Common myeloid progenitor, CD34-positive (primary cell): Measurements from ENCODE around the gene SGTB.

Experiments used
- CTCF ChIA-PET: fragments of 350-600 bp; sonication (Branson Sonifier 250); formaldehyde crosslinking; loops from one replicate; lab custom pipeline; 2021; ENCODE audit warnings: antibody characterized with exemption; lab: Charles Lee
- POLR2A ChIA-PET: fragments of 350-600 bp; sonication (Branson Sonifier 250); formaldehyde crosslinking; loops from one replicate; lab custom pipeline; 2021; ENCODE audit warnings: antibody characterized with exemption; lab: Charles Lee
- DNase-seq, 3 donors: peaks; one replicate each; pipeline versions ENCODE4 v3.0.0 to v3.0.0-alpha.2; 2013
- H3K27ac ChIP-seq, 2 experiments: 1 replicate in 1 of 2; 2 replicates in 1 of 2; pipeline ENCODE4 v1.7.0; 2013; ENCODE audit warnings: inconsistent platforms in 2 of 2, low read length in 2 of 2, mild to moderate bottlenecking in 2 of 2, low read depth in 1 of 2, moderate library complexity in 1 of 2; ENCODE audit not compliant: severe bottlenecking in 2 of 2, insufficient read depth in 1 of 2, poor library complexity in 1 of 2
- H3K27me3 ChIP-seq, 5 experiments: replicated peaks in 2 of 5; 1 replicate in 3 of 5; 2 replicates in 2 of 5; pipeline versions ENCODE4 v1.6.1 to v1.7.0; 2013; ENCODE audit warnings: low read length in 4 of 5, mild to moderate bottlenecking in 2 of 5, moderate library complexity in 2 of 5, inconsistent platforms in 1 of 5; ENCODE audit not compliant: insufficient read depth in 5 of 5, control insufficient read depth in 4 of 5
- H3K36me3 ChIP-seq, 4 experiments: 1 replicate in 2 of 4; 2 replicates in 2 of 4; pipeline versions ENCODE4 v1.6.1 to v1.7.0; 2013; ENCODE audit warnings: low read length in 3 of 4, control low read depth in 1 of 4, mild to moderate bottlenecking in 1 of 4; ENCODE audit not compliant: control insufficient read depth in 4 of 4, insufficient read depth in 4 of 4
- H3K4me1 ChIP-seq, 4 experiments: 1 replicate in 3 of 4; 2 replicates in 1 of 4; pipeline versions ENCODE4 v1.6.1 to v1.7.1; 2013; ENCODE audit warnings: low read length in 3 of 4, mild to moderate bottlenecking in 3 of 4, control low read depth in 1 of 4, inconsistent platforms in 1 of 4, moderate library complexity in 1 of 4; ENCODE audit not compliant: control insufficient read depth in 4 of 4, insufficient read depth in 4 of 4; ENCODE audit errors: control extremely low read depth in 1 of 4
- H3K4me3 ChIP-seq, 7 experiments: 1 replicate in 4 of 7; 2 replicates in 3 of 7; pipeline versions ENCODE4 v1.5.1 to v1.7.0; 2013; ENCODE audit warnings: mild to moderate bottlenecking in 7 of 7, low read length in 6 of 7, moderate library complexity in 6 of 7, inconsistent platforms in 2 of 7, low read depth in 2 of 7, control low read depth in 1 of 7; ENCODE audit not compliant: insufficient read depth in 4 of 7, control insufficient read depth in 1 of 7; ENCODE audit errors: extremely low read depth in 1 of 7
- H3K9me3 ChIP-seq, 5 experiments: 1 replicate in 4 of 5; 2 replicates in 1 of 5; pipeline versions ENCODE4 v1.6.1 to v1.7.1; 2013; ENCODE audit warnings: low read length in 4 of 5, mild to moderate bottlenecking in 2 of 5, inconsistent platforms in 1 of 5, low read depth in 1 of 5, moderate library complexity in 1 of 5; ENCODE audit not compliant: control insufficient read depth in 4 of 5, insufficient read depth in 2 of 5; ENCODE audit errors: control extremely low read depth in 1 of 5
- WGBS: methylation state at CpG from one replicate; pipeline ENCODE4 v1.1.5; 2013; ENCODE audit not compliant: insufficient coverage; 5-methylcytosine and 5-hydroxymethylcytosine counted together

The SGTB gene

GRCh38 chr5:65704621-65705239, 17.2 kb downstream of the SGTB start:
- CTCF ChIA-PET = no interaction called here
- POLR2A ChIA-PET = no interaction called here

GRCh38 chr5:65702036-65702435, 19.9 kb downstream of the SGTB start:
- Histone ChIP-seq H3K27ac (no peak overlapping the region), H3K4me3 (no peak overlapping the region), H3K27me3 (no peaks in the 10 kb centered on the region), H3K4me1 (no peaks in the 10 kb centered on the region), H3K36me3 (peaks cover 0 to 15% (median 9%) of the 10 kb centered on the region in 4 experiments), H3K9me3 (no peaks in the 10 kb centered on the region)
- ChIA-PET CTCF (no interaction called here), POLR2A (no interaction called here)
- no peak for DNase-seq
- no CpG with 5 or more reads among the region's 3 CpGs for WGBS

More at GRCh38 chr5:65704621-65705239, 17.2 kb downstream of the SGTB start:
- H3K27ac ChIP-seq = no peak overlapping the region
- no peaks in the 10 kb centered on the region for H3K4me1 ChIP-seq
- no peak overlapping the region for H3K4me3 ChIP-seq
- H3K9me3 ChIP-seq = no peaks in the 10 kb centered on the region
- 94% methylated on average over 2 of the region's 2 CpGs for WGBS
- peaks cover 3 to 14% (median 7%) of the 10 kb centered on the region in 4 experiments for H3K36me3 ChIP-seq
- no peak for DNase-seq
- H3K27me3 ChIP-seq = no peaks in the 10 kb centered on the region

- no peak for DNase-seq
- CTCF ChIA-PET = interaction anchor here (1.5 kb wide), 1 partner anchor 12 kb away, joined by 3 read pairs; no protein-coding TSS in a partner anchor
- H3K27ac ChIP-seq = no peak overlapping the region
- H3K4me1 ChIP-seq = no peaks in the 10 kb centered on the region
- WGBS = 94% methylated on average over 3 of the region's 4 CpGs
- no peaks in the 10 kb centered on the region for H3K27me3 ChIP-seq
- POLR2A ChIA-PET = interaction anchor here (0.7 kb wide), 1 partner anchor 75 kb away, joined by 3 read pairs; the partner anchor contains the start of gene TRIM23
- H3K4me3 ChIP-seq = no peak overlapping the region
- no peaks in the 10 kb centered on the region for H3K9me3 ChIP-seq
- peaks cover 0 to 21% (median 10%) of the 10 kb centered on the region in 4 experiments for H3K36me3 ChIP-seq
These were observed 22.6 kb downstream of the SGTB start for GRCh38 chr5:65699338-65699737.

- POLR2A ChIA-PET = no interaction called here
- Histone ChIP-seq H3K27ac (no peak overlapping the region), H3K4me3 (no peak overlapping the region), H3K9me3 (no peaks in the 10 kb centered on the region), H3K36me3 (peaks cover 0 to 12% (median 5%) of the 10 kb centered on the region in 4 experiments), H3K4me1 (no peaks in the 10 kb centered on the region), H3K27me3 (no peaks in the 10 kb centered on the region)
- no peak for DNase-seq
- CTCF ChIA-PET = no interaction called here
These were observed 25.0 kb downstream of the SGTB start for GRCh38 chr5:65696892-65697291.

- Histone ChIP-seq H3K4me3 (no peak overlapping the region), H3K4me1 (no peaks in the 10 kb centered on the region), H3K9me3 (no peaks in the 10 kb centered on the region), H3K27ac (no peak overlapping the region), H3K36me3 (peaks cover 0 to 14% (median 3%) of the 10 kb centered on the region in 4 experiments), H3K27me3 (no peaks in the 10 kb centered on the region)
- 98% methylated on average over 4 of the region's 4 CpGs for WGBS
- ChIA-PET CTCF (interaction anchor here (1.9 kb wide), 1 partner anchor 14 kb away, joined by 4 read pairs; no protein-coding TSS in a partner anchor), POLR2A (no interaction called here)
- DNase-seq = no peak
These were observed 26.0 kb downstream of the SGTB start for GRCh38 chr5:65695896-65696295.

GRCh38 chr5:65695162-65695755, 26.6 kb downstream of the SGTB start:
- WGBS = 91% methylated on average over 3 of the region's 4 CpGs

GRCh38 chr5:65693121-65693520, 28.8 kb downstream of the SGTB start:
- Histone ChIP-seq H3K36me3 (peaks cover 0 to 11% (median 6%) of the 10 kb centered on the region in 4 experiments), H3K4me1 (no peaks in the 10 kb centered on the region), H3K4me3 (no peak overlapping the region), H3K27me3 (no peaks in the 10 kb centered on the region), H3K9me3 (no peaks in the 10 kb centered on the region), H3K27ac (no peak overlapping the region)
- WGBS = 97% methylated on average over 2 of the region's 2 CpGs
- ChIA-PET CTCF (no interaction called here), POLR2A (no interaction called here)
- no peak for DNase-seq

More at GRCh38 chr5:65695162-65695755, 26.6 kb downstream of the SGTB start:
- H3K27me3 ChIP-seq = no peaks in the 10 kb centered on the region
- no peak for DNase-seq
- no peak overlapping the region for H3K4me3 ChIP-seq
- ChIA-PET CTCF (interaction anchor here (1.9 kb wide), 1 partner anchor 15 kb away, joined by 4 read pairs; no protein-coding TSS in a partner anchor), POLR2A (no interaction called here)
- peaks cover 0 to 14% (median 3%) of the 10 kb centered on the region in 4 experiments for H3K36me3 ChIP-seq
- H3K27ac ChIP-seq = no peak overlapping the region
- no peaks in the 10 kb centered on the region for H3K4me1 ChIP-seq
- no peaks in the 10 kb centered on the region for H3K9me3 ChIP-seq
